B cell (primary cell): ENCODE measurements around the gene STEEP1. TPM values are rescaled to one million over a fixed set of nuclear protein-coding genes. Genes with fewer than 3 reads are reported as not detected.
"Not testable (repeated sequence)": the region's sequence is repeated elsewhere in the genome, so short reads cannot be mapped to it uniquely, and the experiment has no call there.

Experiments
- ATAC-seq: fragments of 200-7000 bp; cut with Tn5 transposase; one replicate; pipeline ENCODE4 v1.10.0; 2021; ENCODE audit warnings: low read depth, mild to moderate bottlenecking, moderate number of reproducible peaks, moderate library complexity
- CTCF ChIA-PET: fragments of 350-600 bp; sonication (Branson Sonifier 250); formaldehyde crosslinking; loops from one replicate; lab custom pipeline; 2021; ENCODE audit warnings: antibody characterized with exemption, inconsistent platforms; lab: Charles Lee
- POLR2A ChIA-PET: fragments of 350-600 bp; sonication (Branson Sonifier 250); formaldehyde crosslinking; loops from one replicate; lab custom pipeline; 2021; ENCODE audit warnings: antibody characterized with exemption; lab: Charles Lee
- DNase-seq: peaks from one replicate; pipeline ENCODE4 v3.0.0; 2013
- H2AFZ ChIP-seq: 2 replicates; pipeline ENCODE4 v1.6.1; 2012; ENCODE audit warnings: mild to moderate bottlenecking, low read depth, low read length; ENCODE audit not compliant: insufficient read depth, poor library complexity, severe bottlenecking
- H3K27ac ChIP-seq, 2 donors: 1 replicate in 1 of 2; 2 replicates in 1 of 2; pipeline ENCODE4 v1.5.1; 2012 to 2013; ENCODE audit warnings: low read length in 2 of 2, mild to moderate bottlenecking in 2 of 2, moderate library complexity in 1 of 2
- H3K27me3 ChIP-seq, 4 experiments: fragments of 200-600 bp in 1 of 4; sonication (generic) in 1 of 4; replicated peaks in 1 of 4; 1 replicate in 2 of 4; 2 replicates in 2 of 4; pipeline versions ENCODE4 v1.6.1 to v1.7.0; 2013 to 2016; ENCODE audit warnings: low read length in 3 of 4, mild to moderate bottlenecking in 2 of 4, mixed read lengths in 1 of 4, moderate library complexity in 1 of 4; ENCODE audit not compliant: insufficient read depth in 4 of 4, control insufficient read depth in 3 of 4; ENCODE audit errors: control extremely low read depth in 1 of 4
- H3K36me3 ChIP-seq, 2 experiments: replicated peaks in 1 of 2; 1 replicate in 1 of 2; 2 replicates in 1 of 2; pipeline versions ENCODE4 v1.6.1 to v1.7.1; 2013; ENCODE audit warnings: low read length in 1 of 2; ENCODE audit not compliant: insufficient read depth in 2 of 2, control insufficient read depth in 1 of 2; ENCODE audit errors: control extremely low read depth in 1 of 2, extremely low read depth in 1 of 2
- H3K4me1 ChIP-seq, 2 donors: fragments of 200-600 bp in 1 of 2; sonication (generic) in 1 of 2; 1 replicate in 1 of 2; 2 replicates in 1 of 2; pipeline versions ENCODE4 v1.5.1 to v1.6.1; 2013 to 2017; ENCODE audit warnings: low read length in 2 of 2; ENCODE audit not compliant: control insufficient read depth in 2 of 2, insufficient read depth in 2 of 2
- H3K4me2 ChIP-seq: replicated peaks from 2 replicates; pipeline ENCODE3; 2012; ENCODE audit warnings: mild to moderate bottlenecking, low read depth, low read length; ENCODE audit not compliant: poor library complexity, severe bottlenecking
- H3K4me3 ChIP-seq, 5 experiments: fragments of 200-600 bp in 1 of 5; sonication (generic) in 1 of 5; 1 replicate in 3 of 5; 2 replicates in 2 of 5; pipeline versions ENCODE4 v1.5.1 to v1.7.0; 2011 to 2016; ENCODE audit warnings: low read length in 4 of 5, mild to moderate bottlenecking in 4 of 5, low read depth in 2 of 5, control low read depth in 1 of 5, moderate library complexity in 1 of 5; ENCODE audit not compliant: insufficient read depth in 1 of 5; ENCODE audit errors: control extremely low read depth in 1 of 5, extremely low read depth in 1 of 5
- H3K79me2 ChIP-seq: fragments of 200-600 bp; sonication (generic); one replicate; pipeline ENCODE4 v1.6.0; 2016; ENCODE audit warnings: low read length; ENCODE audit not compliant: control insufficient read depth, insufficient read depth
- H3K9ac ChIP-seq: fragments of 200-600 bp; sonication (generic); 2 replicates; pipeline ENCODE4 v1.6.1; 2017; ENCODE audit warnings: mild to moderate bottlenecking, low read length, moderate library complexity
- H3K9me3 ChIP-seq, 3 donors: one replicate each; pipeline versions ENCODE4 v1.6.1 to v1.7.1; 2013; ENCODE audit warnings: low read length in 2 of 3; ENCODE audit not compliant: control insufficient read depth in 2 of 3, insufficient read depth in 1 of 3; ENCODE audit errors: control extremely low read depth in 1 of 3
- H4K20me1 ChIP-seq: 2 replicates; pipeline ENCODE4 v1.6.0; 2012; ENCODE audit warnings: mild to moderate bottlenecking, low read length; ENCODE audit not compliant: insufficient read depth, control insufficient read depth, poor library complexity, severe bottlenecking
- H3K27ac Mint-ChIP-seq: one replicate; pipeline ENCODE4 v1.8.0; 2021; ENCODE audit warnings: mixed read lengths
- H3K27me3 Mint-ChIP-seq: one replicate; pipeline ENCODE4 v1.8.0; 2021; ENCODE audit warnings: mixed read lengths
- H3K4me1 Mint-ChIP-seq: one replicate; pipeline ENCODE4 v1.8.0; 2021; ENCODE audit warnings: mixed read lengths
- H3K4me3 Mint-ChIP-seq: one replicate; pipeline ENCODE4 v1.8.0; 2021; ENCODE audit warnings: mixed read lengths
- H3K9me3 Mint-ChIP-seq: one replicate; pipeline ENCODE4 v1.8.0; 2022; ENCODE audit warnings: mixed read lengths; ENCODE audit not compliant: insufficient read depth
- EZH2 ChIP-seq: IDR thresholded peaks from 2 replicates; pipeline ENCODE4 v1.6.1; 2012; ENCODE audit warnings: borderline replicate concordance, low read depth, mild to moderate bottlenecking, moderate library complexity, low read length; ENCODE audit not compliant: insufficient read depth, poor library complexity, severe bottlenecking
- WGBS: methylation state at CpG from one replicate; pipeline ENCODE4 v1.1.5; 2013; ENCODE audit warnings: missing lambda C conversion rate; ENCODE audit not compliant: insufficient coverage; 5-methylcytosine and 5-hydroxymethylcytosine counted together
- intact Hi-C: fragments of 100-400 bp; cut with micrococcal nuclease; formaldehyde crosslinking; loops from one replicate; pipeline ENCODE4 v1.10.0; 2022
- polyA plus RNA-seq: library from polyadenylated mRNA; depleted of rRNA; stranded (reverse); fragments of >200 nt; gene quantifications from 2 replicates; pipeline ENCODE4 v1.2.3, GENCODE V29; 2012
- total RNA-seq, 2 donors: library from RNA; stranded (reverse); fragments of 120-200 nt in 1 of 2; gene quantifications; 1 replicate in 1 of 2; 2 replicates in 1 of 2; pipeline versions ENCODE4 v1.2.3 to v1.2.4, GENCODE V29; 2013 to 2022
- TF ChIP-seq, protein P1 (sequence below): fragments of 200-600 bp; IDR thresholded peaks from one replicate; pipeline ENCODE4 v1.8.0; 2022; ENCODE audit warnings: antibody characterized with exemption, mild to moderate bottlenecking

The STEEP1 gene
- total and polyA plus RNA-seq, 2 donors (not counting 1 experiment from before 2014, with no cell fraction given), result 12.0 to 27.6 TPM

DNA sequence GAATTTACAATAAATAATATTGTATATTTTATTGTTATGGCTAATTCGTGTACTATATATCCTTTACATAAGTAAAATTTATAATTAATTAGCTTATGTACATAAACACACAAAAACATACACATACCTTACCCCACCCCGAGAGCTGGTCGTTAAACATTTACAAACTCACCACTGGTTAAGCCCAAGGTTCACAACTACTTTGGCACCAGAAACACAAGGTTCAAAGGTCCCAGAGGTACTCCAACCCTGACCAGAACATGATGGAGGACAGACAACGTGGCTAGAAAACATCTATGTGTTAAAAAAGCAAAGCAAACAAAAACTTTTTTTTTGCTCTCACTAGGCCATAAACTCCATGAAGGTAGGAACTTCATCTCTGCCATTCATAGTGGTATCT, 59.3 kb downstream of the STEEP1 start:
- ChIA-PET CTCF (interaction anchor here (0.7 to 2.1 kb wide), 3 partner anchors 10 to 365 kb away, joined by 3 to 8 read pairs (median 4); no protein-coding TSS in a partner anchor), POLR2A (interaction anchor here (0.6 to 0.7 kb wide), 2 partner anchors 101 to 971 kb away, joined by 3 to 5 read pairs; no protein-coding TSS in a partner anchor)
- no peaks in the 10 kb centered on the region for H3K9me3 Mint-ChIP-seq
- TF ChIP-seq EZH2, result no peak
- TF ChIP-seq, protein P1, sequence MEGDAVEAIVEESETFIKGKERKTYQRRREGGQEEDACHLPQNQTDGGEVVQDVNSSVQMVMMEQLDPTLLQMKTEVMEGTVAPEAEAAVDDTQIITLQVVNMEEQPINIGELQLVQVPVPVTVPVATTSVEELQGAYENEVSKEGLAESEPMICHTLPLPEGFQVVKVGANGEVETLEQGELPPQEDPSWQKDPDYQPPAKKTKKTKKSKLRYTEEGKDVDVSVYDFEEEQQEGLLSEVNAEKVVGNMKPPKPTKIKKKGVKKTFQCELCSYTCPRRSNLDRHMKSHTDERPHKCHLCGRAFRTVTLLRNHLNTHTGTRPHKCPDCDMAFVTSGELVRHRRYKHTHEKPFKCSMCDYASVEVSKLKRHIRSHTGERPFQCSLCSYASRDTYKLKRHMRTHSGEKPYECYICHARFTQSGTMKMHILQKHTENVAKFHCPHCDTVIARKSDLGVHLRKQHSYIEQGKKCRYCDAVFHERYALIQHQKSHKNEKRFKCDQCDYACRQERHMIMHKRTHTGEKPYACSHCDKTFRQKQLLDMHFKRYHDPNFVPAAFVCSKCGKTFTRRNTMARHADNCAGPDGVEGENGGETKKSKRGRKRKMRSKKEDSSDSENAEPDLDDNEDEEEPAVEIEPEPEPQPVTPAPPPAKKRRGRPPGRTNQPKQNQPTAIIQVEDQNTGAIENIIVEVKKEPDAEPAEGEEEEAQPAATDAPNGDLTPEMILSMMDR, result no peak
- no peak overlapping the region for H3K27ac Mint-ChIP-seq
- intact Hi-C loops, result no loop called here
- no peak overlapping the region for H3K9ac ChIP-seq
- H3K27ac ChIP-seq, result no peak overlapping the region
- WGBS, result 100% methylated on average over 1 of the region's 4 CpGs
- H3K27me3 ChIP-seq, result no peaks in the 10 kb centered on the region
- peaks cover 6% of the 10 kb centered on the region for H3K4me1 Mint-ChIP-seq
- H3K4me2 ChIP-seq, result no peak overlapping the region
- ATAC-seq (no peak), DNase-seq (no peak)
- no peak overlapping the region for H3K4me3 Mint-ChIP-seq
- H2AFZ ChIP-seq, result no peak overlapping the region
- no peaks in the 10 kb centered on the region for H3K36me3 ChIP-seq
- H3K4me3 ChIP-seq, result no peak overlapping the region
- H3K4me1 ChIP-seq, result peaks cover 0 to 15% of the 10 kb centered on the region in 2 donors
- no peaks in the 10 kb centered on the region for H3K27me3 Mint-ChIP-seq
- H4K20me1 ChIP-seq, result no peaks in the 10 kb centered on the region
- no peaks in the 10 kb centered on the region for H3K9me3 ChIP-seq
- no peaks in the 10 kb centered on the region for H3K79me2 ChIP-seq

- H3K27ac Mint-ChIP-seq, H3K9ac ChIP-seq, DNase-seq, H3K4me2 ChIP-seq, H4K20me1 ChIP-seq, ATAC-seq, H3K79me2 ChIP-seq, H3K27me3 Mint-ChIP-seq, H3K4me3 ChIP-seq, H3K27ac ChIP-seq, H3K9me3 Mint-ChIP-seq, H3K4me3 Mint-ChIP-seq, H3K27me3 ChIP-seq, POLR2A ChIA-PET, CTCF ChIA-PET, intact Hi-C loops, H3K4me1 Mint-ChIP-seq, H3K9me3 ChIP-seq, H3K36me3 ChIP-seq, H2AFZ ChIP-seq: not testable (repeated sequence)
- H3K4me1 ChIP-seq, result peaks cover 0 to 19% of the 10 kb centered on the region in 2 donors
- no CpG with 5 or more reads among the region's 10 CpGs for WGBS
Observed at GRCh38 chrX:119505145-119505544, 60.1 kb downstream of the STEEP1 start.
